ENCODE results near the gene ACTA2. TPM values are rescaled to one million over a fixed set of nuclear protein-coding genes. Genes with fewer than 3 reads are reported as not detected.

The ACTA2 gene
- total RNA-seq, 3 donors from 2014 or later (not counting 1 experiment from before 2014, with no cell fraction given): 5.0 to 13.1 (median 7.4) TPM

GRCh38 chr10:88991161-88991898, 38.8 kb upstream of the ACTA2 start:
- under 1% methylated on average over 38 of the region's 38 CpGs for WGBS (ENCODE audit: insufficient coverage)
- peak overlapping the region; percentile 97 for H3K4me3 Mint-ChIP-seq
- no peaks in the 10 kb centered on the region for H3K9me3 ChIP-seq (ENCODE audit: control insufficient read depth, insufficient read depth, low read length)
- no peaks in the 10 kb centered on the region for H3K27me3 Mint-ChIP-seq (ENCODE audit: low read depth in 2 of 2)
- H3K9me3 Mint-ChIP-seq: peaks cover 2 to 3% of the 10 kb centered on the region in 2 donors
- peak overlapping the region; percentile 80 for H3K27ac ChIP-seq (ENCODE audit: low read length)
- no peaks in the 10 kb centered on the region for H3K27me3 ChIP-seq (ENCODE audit: control insufficient read depth, insufficient read depth, low read length)
- ATAC-seq (peak; percentile 54 to 71 (median 62)), DNase-seq (peak; percentile 53 to 80)
- peak overlapping the region; percentile 95 to 96 for H3K27ac Mint-ChIP-seq
- no peaks in the 10 kb centered on the region for H3K36me3 ChIP-seq (ENCODE audit: control insufficient read depth, insufficient read depth, low read length)
- H3K4me1 Mint-ChIP-seq: peaks cover 56 to 65% of the 10 kb centered on the region in 2 donors
- peaks cover 22% of the 10 kb centered on the region for H3K4me1 ChIP-seq (ENCODE audit: control insufficient read depth, insufficient read depth, low read length)
- intact Hi-C loops (cut with micrococcal nuclease): loop anchor here (1.0 to 5.0 kb wide), 4 partner anchors 17 to 1174 kb away; partner anchors contain the start of gene ATAD1
- no peak for TF ChIP-seq CTCF (IDR thresholded peaks at IDR 0.05)
- peak overlapping the region; percentile 94 for H3K4me3 ChIP-seq (ENCODE audit: low read length)
- H3K36me3 Mint-ChIP-seq: no peaks in the 10 kb centered on the region

- Histone ChIP-seq H3K27ac (ENCODE audit: low read length) (peak within 1 kb of the TSS; percentile 80), H3K4me1 (ENCODE audit: control insufficient read depth, insufficient read depth, low read length) (peaks cover 21% of the 10 kb centered on the region), H3K9me3 (ENCODE audit: control insufficient read depth, insufficient read depth, low read length) (no peaks in the 10 kb centered on the region), H3K4me3 (ENCODE audit: low read length) (peak within 1 kb of the TSS; percentile 94), H3K36me3 (ENCODE audit: control insufficient read depth, insufficient read depth, low read length) (no peaks in the 10 kb centered on the region), H3K27me3 (ENCODE audit: control insufficient read depth, insufficient read depth, low read length) (no peaks in the 10 kb centered on the region)
- Mint-ChIP-seq H3K4me3 (peak within 1 kb of the TSS; percentile 97), H3K9me3 (peaks cover 3% of the 10 kb centered on the region in 2 donors), H3K36me3 (no peaks in the 10 kb centered on the region), H3K27me3 (ENCODE audit: low read depth in 2 of 2) (no peaks in the 10 kb centered on the region), H3K4me1 (peaks cover 54 to 59% of the 10 kb centered on the region in 2 donors), H3K27ac (peak within 1 kb of the TSS; percentile 95 to 96)
- no peak for TF ChIP-seq CTCF (IDR thresholded peaks at IDR 0.05)
- intact Hi-C loops (cut with micrococcal nuclease): loop anchor here (1.0 to 5.0 kb wide), 4 partner anchors 16 to 1173 kb away; partner anchors contain the start of gene ATAD1
- under 1% methylated on average over 51 of the region's 51 CpGs for WGBS (ENCODE audit: insufficient coverage)
- ATAC-seq (peak; percentile 63 to 81 (median 70)), DNase-seq (peak; percentile 58 to 95)
Measured at GRCh38 chr10:88990384-88991160, 38.0 kb upstream of the ACTA2 start, which contains the start of gene FAS. Gene FAS (plus strand): TSS chr10:88990798. CDS start chr10:88990877, 79 bp downstream.

GRCh38 chr10:88989824-88990383, 37.3 kb upstream of the ACTA2 start:
- H3K27me3 Mint-ChIP-seq (ENCODE audit: low read depth in 2 of 2): no peaks in the 10 kb centered on the region
- Histone ChIP-seq H3K4me3 (ENCODE audit: low read length) (peak overlapping the region; percentile 94), H3K27me3 (ENCODE audit: control insufficient read depth, insufficient read depth, low read length) (no peaks in the 10 kb centered on the region), H3K27ac (ENCODE audit: low read length) (peak overlapping the region; percentile 80), H3K4me1 (ENCODE audit: control insufficient read depth, insufficient read depth, low read length) (peaks cover 18% of the 10 kb centered on the region), H3K9me3 (ENCODE audit: control insufficient read depth, insufficient read depth, low read length) (no peaks in the 10 kb centered on the region), H3K36me3 (ENCODE audit: control insufficient read depth, insufficient read depth, low read length) (no peaks in the 10 kb centered on the region)
- ATAC-seq: peak; percentile 24 to 37 (median 25)
- DNase-seq: no peak
- no peak for TF ChIP-seq CTCF (IDR thresholded peaks at IDR 0.05)
- H3K9me3 Mint-ChIP-seq: peaks cover 3% of the 10 kb centered on the region in 2 donors
- peaks cover 53 to 56% of the 10 kb centered on the region in 2 donors for H3K4me1 Mint-ChIP-seq
- H3K4me3 Mint-ChIP-seq: peak overlapping the region; percentile 97
- WGBS (ENCODE audit: insufficient coverage): 22% methylated on average over 8 of the region's 8 CpGs
- peak overlapping the region; percentile 95 to 96 for H3K27ac Mint-ChIP-seq
- no peaks in the 10 kb centered on the region for H3K36me3 Mint-ChIP-seq
- intact Hi-C loops (cut with micrococcal nuclease): loop anchor here (2.0 to 5.0 kb wide), 3 partner anchors 15 to 1173 kb away; partner anchors contain the start of gene ATAD1
